GM18873 (cell line): Measurements from ENCODE around the gene TMEM33.

ENCODE experiments used
- ATAC-seq: cut with Tn5 transposase; IDR thresholded peaks from one replicate; pipeline ENCODE4 v1.9.1; 2021; ENCODE audit warnings: mild to moderate bottlenecking, moderate library complexity, moderate number of reproducible peaks; ENCODE audit not compliant: unreplicated experiment, low FRiP score

TMEM33 gene

DNA sequence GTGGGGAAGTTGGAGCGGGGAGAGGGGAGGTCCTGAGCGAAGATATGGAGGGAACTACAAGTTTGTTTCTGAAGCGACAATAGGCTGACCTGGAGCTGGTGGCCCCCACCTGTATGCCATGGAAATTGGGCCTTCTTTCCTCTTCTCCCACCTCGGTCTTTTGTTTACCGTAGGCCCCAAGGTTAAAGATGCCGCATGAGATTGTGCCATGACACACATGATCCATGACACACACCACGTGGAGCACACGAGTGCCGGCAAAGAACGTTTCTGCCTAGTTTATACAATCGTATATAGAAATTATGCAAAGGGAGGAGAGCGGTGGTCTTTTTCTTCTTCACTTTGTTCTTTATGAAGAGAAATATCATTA lies 408 bp downstream of the TMEM33 start:
- no peak for ATAC-seq

DNA sequence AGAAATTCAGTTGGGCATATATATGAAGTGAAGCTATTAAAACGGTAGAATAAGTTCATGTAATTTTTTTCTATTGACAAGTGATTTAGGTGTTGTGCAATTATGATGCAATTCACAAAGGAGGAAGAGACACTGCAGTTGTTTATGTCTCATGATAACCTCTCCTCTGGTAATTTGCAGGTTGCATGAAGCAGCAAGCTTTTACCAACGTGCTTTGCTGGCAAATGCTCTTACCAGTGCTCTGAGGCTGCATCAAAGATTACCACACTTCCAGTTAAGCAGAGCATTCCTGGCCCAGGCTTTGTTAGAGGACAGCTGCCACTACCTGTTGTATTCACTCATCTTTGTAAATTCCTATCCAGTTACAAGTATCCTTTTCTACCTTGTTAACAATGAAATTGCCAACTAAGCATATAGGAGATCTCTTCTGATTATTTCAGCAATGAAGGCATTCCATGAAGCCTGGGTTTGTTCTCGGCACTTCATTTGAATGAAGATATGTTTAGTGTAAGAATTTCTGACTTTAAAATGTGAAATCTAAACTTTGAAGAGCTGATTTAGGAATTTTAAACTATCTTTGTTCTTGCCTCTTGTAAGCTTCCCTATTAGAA lies 3.9 kb downstream of the TMEM33 start:
- no peak for ATAC-seq

DNA sequence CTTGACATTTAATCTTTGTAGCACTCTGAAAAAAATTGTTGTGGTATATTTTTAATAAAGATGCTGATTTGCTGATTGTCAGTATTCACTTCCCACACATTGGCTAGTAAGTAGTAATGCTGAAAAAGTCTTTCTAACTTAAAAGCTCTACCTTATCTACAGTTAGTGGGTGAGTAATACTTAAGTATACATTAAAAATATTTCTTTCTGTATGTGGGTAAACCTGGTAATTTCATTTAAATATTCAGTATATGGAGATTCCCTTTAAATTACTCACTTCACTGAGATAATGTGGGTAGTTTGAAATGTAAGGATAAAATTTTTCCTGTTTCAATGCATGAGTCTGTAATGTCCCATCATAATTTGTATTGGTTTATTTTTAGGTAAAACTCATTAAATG lies 5.6 kb downstream of the TMEM33 start:
- ATAC-seq: no peak

DNA sequence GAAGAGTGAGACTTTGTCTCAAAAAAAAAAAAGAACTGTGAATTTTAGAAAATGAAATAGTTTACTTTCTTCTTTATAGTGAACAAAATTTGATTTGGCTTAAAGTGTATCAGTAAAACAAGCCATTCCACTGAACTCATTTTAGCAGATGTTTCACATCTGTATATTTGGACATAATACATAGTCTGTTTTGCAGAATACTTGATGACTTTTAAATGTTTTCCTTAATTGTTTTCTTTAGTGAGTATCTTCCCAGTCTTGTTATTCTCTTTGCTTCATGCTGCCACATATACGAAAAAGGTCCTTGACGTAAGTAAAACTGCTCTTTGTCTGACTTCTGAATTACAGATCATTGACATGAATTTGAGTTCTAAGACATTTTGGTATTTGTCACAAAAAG lies 8.3 kb downstream of the TMEM33 start:
- no peak for ATAC-seq

DNA sequence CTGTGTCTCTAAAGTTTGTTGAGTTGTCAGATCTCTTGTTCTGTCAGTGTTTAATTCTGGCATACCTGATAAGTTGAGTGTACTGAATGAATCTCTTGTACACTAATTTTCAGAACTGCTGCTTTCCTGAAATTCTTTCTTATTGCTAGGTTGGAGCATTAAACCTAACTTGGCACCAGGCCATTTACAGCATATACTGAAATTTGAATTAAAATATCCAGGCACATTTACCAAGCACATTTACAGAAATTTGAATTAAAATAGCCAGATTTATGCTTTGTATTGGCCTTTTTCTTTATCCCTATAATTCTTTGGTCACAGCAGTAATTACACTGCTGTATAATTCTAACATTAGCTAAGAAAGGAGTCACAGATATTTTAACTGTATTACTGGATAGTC lies 8.9 kb downstream of the TMEM33 start:
- no peak for ATAC-seq

DNA sequence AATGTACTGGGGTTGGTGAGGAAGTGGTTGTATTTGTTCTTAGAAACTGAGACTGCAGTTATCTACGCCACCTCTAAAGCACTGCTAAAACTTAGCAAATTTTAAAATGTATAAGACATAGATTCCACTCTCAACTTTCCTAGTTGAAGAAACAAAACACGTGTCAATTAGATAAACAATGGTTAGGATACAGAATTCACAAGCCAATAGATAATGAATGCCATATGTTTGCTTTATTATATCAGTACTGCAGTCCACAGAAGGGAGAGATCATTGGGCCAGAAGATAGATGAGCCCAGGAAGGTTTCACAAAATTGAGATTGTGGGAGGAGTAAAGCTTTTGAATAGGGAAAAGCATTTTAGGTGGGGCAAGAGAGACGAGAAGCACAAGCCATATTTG lies 14.3 kb downstream of the TMEM33 start:
- no peak for ATAC-seq

DNA sequence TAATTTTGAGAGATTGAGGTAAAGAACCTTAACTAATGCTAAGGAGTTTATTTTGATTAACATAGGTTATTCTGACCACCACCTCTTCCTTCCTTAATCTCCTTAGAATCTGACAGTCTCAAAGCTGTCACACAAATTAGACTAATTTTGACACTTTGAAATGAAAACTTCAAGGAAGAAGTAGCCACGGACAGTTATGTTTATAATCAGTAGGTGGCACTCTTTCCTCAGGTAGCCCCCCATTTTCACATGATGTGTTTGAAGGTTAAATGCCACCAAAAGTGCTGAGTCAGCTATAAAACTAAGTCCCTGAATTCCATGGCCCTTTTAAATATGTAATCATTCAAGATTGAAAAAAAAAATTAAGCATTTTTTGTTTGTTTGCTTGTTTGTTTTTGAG lies 22.4 kb downstream of the TMEM33 start:
- ATAC-seq: no peak

DNA sequence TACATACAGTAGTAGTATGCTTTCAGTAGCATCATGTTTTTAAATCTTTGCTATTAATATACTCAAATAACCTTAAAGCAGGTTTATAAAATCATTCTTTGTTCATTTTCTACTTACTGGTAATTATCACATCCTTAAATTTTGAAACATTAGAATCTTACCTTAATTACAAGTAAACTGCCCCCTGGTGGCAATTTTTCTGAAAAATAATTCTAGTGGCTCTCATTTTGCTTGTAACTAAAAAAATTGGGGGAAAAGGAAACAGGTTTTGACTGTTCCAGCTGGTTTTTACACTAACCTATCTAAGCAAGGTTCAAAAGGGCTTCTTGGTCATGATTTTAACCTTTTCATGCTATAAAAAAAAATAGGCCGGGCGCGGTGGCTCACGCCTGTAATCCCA lies 27.9 kb downstream of the TMEM33 start:
- ATAC-seq: no peak

DNA sequence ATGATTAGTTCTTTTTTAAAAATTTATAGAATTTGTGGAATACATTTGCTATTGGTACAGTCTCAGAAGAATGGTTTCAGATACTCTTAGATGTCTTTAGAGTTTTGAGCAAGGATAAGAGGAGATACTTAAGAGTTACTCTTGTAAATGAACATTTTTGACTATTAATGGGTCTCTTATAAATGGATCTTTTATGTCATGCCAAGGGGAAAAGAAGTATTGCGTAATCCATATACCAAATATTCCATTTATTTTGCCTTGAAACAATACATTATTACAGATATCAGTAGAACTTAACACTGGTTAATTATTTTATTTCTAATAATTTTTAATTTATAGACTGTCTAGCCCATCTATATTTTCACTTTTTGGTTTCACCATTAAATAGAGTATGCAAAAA lies 29.2 kb downstream of the TMEM33 start:
- ATAC-seq: no peak

DNA sequence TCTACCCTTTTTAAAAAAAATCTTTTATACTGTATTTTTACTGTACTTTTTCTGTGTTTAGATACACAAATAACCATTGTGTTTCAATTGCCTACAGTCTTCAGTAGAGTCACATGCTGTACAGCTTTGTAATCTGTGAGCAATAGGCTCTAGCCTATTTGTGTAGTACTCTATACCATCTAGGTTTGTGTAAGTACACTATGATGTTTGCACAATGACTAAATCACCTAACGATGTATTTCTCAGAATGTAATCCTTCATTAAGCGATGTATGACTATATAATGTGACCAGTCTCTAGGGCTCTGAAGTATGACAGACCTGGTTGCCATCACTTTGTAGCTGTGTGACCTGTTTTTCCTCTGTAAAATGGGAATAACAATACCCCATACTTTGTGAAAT lies 32.2 kb downstream of the TMEM33 start:
- no peak for ATAC-seq

DNA sequence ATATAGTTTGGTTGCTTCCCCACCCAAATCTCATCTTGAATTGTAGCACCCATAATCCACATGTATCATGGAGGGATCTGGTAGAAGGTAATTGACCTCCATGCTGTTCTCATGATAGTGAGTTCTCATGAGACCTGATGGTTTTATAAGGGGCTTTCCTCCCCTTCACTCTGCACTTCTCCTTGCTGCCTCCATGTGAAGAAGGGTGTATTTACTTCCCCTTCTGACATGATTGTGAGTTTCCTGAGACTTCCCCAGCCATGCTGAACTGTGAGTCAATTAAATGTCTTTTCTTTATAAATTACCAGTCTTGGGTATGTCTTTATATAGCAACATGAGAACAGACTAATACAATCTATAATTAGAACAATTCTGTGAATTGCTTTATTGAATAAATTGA lies 34.4 kb downstream of the TMEM33 start:
- ATAC-seq: no peak

DNA sequence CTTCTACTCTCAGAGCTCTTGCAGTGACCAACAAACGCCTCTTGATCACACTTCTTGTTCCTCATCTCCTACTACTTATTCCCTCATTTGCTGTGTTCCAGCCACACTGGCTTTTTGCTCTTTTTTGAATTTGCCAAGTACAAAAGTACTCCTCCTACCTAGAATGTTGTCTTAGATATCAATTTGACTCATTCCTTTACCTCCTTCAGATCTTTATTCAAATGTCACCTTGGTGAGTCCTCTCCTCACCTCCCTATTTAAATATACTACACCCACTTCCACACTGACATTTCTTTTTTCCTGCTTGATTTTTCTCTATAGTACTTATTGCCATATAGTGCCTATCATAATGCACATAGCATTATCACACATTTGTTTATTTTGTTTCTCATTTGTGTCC lies 40.1 kb downstream of the TMEM33 start:
- no peak for ATAC-seq

DNA sequence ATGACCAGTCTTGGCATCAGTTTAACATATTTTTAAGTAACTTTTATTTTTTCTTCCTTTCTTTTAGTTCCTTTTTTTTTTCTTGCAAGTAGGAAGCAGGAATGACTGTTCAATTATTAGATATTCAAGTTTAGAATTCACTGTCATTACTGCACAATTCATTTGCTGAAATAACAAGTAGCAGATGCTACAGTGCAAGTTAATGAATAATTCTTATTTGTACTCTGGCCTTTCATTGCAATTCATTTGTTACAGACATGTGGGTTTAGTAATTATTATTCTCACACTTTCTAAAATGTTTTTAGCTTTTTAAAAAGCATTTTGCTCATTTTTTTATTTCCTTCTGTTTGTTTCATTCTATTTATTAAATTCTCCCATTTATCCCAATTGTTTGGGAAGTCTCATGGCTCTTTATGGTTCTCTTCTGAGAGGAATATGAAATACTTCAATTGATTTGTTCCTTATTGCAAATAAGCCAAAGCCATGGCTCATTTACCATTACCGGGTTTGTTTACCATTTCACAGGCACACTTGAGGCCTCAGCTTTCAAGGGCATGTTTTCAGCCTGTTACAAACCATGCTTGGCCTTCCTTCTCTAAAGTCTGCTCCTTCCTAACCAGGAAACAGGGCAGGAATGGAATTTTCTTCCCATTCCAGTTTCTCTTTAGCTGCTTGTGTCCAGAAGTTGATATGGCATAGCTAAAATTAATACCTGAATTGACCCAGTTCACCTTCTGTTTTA lies 41.7 kb downstream of the TMEM33 start:
- no peak for ATAC-seq

DNA sequence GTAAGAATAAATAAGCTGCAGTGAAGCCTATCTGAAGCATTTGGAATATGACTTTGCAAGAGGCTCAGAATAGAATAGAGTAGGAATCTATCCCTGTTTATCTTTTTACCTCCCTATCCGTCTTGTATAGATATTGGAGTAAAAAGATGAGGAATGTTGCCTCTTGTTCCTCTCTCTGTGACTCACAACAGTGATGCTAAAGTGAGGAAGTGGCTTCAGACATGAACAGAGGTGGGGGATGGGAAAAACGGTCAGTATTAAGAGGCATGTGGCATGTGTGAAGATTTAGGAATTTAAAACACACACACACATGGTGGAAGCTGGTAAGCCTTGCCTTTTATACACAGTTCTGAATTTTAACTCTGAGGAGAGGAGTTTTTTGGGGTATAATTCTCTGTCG lies 42.5 kb downstream of the TMEM33 start:
- no peak for ATAC-seq

DNA sequence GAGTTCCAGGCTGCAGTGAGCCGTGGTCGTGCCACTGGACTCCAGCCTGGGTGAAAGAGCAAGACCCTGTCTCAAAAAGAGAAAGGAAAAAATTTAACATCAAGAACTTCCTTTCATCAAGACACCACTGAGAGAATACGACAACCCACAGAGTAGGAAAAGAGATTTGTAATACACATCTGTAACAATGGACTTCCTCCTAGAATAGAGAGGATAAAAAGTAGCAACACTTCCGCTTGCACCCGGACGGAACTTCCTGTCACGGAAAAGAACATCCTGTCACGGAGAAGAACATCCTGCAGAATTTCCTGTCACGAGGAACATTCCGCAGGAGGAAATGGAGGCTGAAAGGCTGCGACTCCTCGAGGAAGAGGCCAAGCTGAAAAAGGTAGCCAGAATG lies 46.2 kb downstream of the TMEM33 start, which contains the start of gene DCAF4L1:
Gene DCAF4L1, plus strand, starts transcription at position 301 of the 400 bp plus-strand sequence. Its CDS starts 37 bp downstream, at position 338.
- ATAC-seq: no peak

DNA sequence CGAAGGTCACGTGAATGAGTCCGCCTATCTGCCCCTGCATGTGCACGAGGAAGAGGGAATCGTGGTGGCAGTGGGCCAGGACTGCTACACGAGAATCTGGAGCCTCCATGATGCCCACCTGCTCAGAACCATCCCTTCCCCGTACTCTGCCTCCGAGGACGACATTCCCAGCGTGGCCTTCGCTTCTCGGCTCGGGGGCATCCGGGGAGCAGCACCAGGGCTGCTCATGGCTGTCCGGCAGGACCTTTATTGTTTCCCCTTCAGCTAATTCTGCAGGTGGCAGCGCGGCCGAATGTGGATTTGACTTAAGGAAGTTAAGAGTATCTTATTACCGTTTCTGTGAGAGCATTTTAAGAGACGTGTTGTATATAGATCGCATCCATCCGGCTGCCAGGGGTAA lies 47.5 kb downstream of the TMEM33 start:
- no peak for ATAC-seq

DNA sequence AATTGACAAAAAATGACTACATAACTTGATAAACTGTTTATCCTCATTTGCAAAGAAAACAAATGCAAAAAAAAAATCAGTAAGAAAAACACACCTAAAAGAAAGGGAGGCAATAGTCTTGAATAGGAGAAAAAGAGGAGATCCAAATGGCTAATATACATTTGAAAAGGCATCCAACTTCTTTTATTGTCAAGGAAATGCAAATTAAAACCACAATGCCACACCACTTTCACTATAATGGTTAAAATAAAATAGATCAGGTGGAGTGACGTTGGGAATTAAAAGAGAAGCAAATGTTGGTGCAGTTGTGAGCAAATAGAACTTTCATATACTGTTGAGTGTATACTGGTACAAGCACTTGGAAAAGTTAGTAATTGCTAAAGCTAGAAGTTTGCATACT lies 49.9 kb downstream of the TMEM33 start:
- no peak for ATAC-seq

DNA sequence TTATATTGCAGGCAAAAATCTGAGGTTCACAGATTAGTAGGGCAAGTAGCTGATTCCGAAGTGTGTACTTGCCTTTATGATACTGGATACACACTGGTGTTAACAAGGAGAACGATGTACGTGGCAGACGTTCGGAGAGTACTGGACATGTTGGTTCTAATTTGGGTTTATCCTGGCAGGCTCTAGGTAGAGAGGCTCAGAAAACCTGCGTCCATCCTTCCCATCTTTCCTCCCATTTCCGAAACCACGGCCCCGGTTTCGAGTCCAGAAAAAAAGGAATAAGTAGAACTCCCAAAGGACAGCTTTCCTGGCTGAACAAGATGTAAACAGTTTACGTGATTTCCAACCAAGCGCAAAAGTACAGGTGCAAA lies 54.8 kb downstream of the TMEM33 start:
- peak; percentile 5 for ATAC-seq

DNA sequence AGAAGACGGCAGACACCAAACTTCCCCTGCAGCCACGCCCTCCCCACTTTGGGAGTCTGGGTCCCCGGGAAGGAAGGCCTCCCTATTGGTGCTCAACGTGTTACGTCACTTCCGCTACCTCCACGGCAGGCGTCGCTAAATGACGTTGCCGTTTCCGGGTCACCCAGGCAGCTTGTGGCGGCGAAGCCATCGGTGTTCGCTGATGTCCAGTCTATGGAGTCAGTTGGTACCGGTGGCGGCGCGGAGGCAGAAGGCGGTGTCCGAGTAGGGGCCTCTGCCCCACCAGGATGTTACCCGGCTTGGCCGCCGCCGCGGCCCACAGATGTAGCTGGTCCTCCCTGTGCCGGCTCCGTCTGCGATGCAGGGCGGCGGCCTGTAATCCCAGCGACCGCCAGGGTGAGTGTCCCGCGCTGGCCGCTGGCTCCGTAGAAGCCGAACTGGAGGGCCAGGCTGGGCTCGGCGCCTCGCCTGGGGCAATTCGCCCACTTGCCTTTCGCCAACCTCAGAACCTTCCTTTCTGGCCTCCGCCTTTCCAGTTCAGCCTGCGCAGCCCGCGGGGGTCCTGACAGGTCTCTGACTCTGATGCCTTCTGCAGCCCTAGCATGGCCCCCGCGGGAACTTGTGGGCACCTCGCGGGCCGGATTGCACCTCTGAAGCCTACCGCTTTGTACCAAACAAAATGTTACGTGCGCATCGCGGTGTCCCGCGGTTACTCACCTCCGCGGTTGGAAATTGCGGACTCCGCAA lies 55.3 kb downstream of the TMEM33 start, which contains the start of gene SLC30A9:
Gene SLC30A9, plus strand, starts transcription at position 166 of the 747 bp plus-strand sequence. Its CDS starts 122 bp downstream, at position 288.
- ATAC-seq: peak; percentile 99

DNA sequence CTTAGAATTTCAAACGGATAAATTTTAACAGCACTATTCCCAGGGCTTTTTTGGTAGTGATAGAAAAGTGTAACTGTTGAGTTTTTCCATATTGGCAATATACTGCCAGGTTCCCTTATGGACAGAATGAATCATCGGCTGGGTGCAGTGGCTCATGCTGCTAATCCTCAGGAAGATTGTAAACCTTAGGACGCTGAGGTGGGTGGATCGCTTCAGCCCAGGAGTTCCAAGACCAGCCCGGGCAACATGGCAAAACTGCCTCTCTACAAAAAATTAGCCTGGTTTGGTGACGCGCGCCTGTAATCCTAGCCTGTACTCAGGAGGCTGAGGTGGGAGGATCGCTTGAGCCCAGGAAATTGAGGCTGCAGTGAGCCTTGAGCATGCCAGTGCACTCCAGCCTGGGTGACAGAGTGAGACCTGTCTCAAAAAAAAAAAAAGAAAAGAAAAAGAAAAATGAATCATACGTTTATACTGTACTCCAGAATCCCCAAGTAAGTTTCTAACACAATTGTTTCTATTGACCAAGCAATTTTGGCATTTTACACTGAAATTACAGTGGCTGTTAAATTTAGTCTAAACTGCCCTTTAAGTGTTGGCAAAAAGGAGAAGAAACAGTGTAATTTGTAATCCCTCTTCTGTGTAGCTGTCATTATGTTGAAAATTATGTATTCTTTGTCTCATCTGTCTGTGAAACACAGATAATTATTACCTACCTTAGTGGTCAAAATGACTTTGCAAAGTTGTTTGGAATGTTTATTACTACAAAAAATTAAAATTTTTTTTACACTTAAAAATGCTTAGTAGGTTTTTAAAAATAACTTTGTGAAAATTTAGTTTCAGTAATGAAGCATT lies 56.9 kb downstream of the TMEM33 start:
- no peak for ATAC-seq
